Measurements from ENCODE around the gene ZC2HC1C.
"Not testable (repeated sequence)": the region's sequence is repeated elsewhere in the genome, so short reads cannot be mapped to it uniquely, and the experiment has no call there.

The ZC2HC1C gene

DNA sequence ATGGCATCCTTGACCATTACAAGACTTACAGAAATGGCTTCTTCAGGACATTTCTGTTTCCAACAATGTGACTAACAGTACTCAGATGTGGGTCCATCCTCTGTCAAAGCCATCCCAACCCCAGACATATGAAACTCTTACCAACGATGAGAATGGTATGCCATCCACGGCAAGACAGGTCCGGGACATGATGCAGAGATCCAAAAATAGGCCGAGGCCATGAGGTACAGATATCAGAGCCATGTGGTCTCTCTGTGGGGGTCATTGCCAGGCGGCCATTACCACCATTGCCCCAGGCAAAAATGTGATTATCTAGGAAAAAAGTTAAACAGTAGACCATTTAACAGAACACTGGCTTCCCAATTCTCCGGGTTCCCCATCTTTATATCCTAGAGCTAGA is 27.5 kb downstream of the ZC2HC1C start:
- no peak for DNase-seq

DNA sequence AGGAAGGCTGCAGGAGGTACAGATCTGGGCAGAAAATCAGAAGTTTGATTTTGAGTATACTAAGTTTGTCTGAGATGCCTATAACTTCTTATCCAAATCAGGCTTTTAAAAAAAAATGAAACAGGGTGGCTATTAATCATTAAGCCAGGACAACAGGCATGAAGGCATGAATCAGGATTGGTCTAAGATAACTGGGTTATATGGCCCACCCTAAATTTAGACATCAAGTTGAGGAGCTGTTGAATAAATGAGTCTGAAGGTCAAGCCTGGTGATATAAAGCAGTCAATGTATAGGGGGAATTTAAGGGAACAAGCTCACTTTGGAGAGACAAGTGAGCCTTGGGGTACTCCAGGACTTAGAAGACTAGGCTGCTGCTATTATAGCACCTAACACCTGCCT is 28.8 kb downstream of the ZC2HC1C start:
- no peak for DNase-seq

DNA sequence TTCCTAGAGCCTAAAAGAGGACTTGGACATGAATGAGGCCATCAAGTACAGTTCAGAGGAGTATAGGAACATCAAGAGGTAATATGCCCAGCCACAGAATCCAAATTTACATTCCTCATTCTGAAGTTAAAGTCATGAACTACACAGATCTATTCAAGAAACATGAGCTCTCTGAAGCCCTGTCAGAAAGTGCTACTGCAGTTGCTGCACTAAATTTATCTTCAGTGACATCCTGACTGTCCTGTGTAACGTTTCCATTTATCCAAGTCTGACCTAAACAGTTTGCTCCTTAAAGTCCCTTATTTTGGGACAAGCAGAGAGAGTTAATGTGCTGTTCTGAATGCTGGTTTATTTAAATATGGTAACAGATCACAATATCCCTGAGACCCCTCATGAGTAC is 29.2 kb downstream of the ZC2HC1C start:
- DNase-seq, result no peak

DNA sequence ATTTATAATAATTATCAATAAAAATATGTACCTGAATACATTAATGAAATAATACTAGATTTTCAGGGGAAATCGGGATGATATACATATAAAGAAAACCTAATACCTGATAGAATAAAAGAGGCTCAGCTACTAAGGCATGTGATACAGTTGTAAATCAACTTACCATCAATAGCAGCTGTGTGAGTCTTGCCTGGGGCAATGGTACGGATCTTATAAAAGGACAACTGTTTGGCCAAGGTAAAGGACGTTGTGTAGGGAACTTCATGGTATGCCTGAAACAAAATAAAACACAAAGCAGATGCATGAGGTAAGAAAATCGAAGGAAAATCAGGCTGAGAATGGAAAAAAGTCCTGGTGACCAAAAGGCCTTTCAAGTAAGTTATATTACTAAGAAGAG is 32.0 kb downstream of the ZC2HC1C start:
- DNase-seq, result no peak

DNA sequence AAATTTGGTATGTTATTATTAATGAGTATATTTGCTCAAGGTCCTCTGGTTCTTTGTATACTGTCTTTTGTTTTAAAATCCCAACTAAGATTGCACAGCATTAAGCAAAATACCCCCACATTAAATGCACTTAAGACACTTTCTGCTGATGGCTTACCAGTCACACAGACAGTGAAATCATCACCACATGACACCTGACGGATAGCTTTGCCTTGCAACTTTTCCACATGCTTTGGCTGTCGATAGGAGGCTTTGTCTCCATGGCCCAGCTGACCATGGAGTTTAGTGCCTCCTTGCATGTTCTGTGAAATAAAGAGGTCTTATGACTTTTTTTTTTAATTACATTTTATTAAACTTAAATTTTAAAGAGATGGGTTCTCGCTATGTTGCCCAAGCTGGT is 37.7 kb downstream of the ZC2HC1C start:
- DNase-seq, result no peak

DNA sequence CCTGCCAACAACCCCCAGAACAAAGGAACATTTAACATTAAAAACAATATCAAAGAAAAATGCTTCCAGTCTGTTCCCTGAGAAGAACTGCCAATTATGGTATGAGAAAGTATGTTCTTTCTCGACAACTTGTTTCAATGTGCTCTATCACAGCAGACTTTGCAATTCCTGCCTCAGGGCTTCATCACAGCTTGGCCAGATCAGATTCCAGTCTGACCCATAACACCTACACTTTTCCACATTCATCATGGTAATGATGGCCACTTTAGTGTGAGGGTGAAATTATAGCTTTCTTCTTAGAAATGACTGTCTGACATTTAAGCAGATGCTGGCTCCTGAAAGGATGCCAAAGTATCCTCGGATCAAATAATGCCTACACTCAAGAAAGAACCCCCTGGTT is 40.4 kb downstream of the ZC2HC1C start:
- DNase-seq, result no peak

DNA sequence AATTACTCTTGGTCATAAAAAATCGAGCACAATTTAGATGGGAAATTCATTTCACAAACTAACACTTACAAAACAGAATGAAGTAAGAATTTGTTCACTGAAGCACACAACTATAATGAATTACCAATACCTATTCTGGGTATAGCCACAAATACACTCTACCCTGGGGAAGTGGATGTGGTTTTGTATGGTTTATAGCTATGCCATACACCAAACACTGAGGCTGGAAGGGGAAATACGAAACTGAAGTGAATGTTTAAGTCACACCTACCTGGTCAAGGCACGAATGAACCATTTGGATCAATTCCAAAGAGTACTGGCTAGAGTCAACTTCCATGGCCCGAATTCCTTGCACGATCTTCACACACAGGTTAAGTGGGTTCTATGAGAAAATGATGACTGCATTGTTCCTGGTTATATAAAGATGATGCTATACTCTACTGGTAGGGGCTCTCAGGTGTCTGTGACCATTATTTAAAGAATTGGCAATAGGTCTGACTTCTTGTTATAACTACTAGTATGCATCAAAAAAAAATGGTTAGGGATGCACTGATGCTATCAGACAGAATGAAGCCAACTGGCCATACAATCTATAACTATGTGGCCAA is 44.6 kb downstream of the ZC2HC1C start:
- no peak for DNase-seq

DNA sequence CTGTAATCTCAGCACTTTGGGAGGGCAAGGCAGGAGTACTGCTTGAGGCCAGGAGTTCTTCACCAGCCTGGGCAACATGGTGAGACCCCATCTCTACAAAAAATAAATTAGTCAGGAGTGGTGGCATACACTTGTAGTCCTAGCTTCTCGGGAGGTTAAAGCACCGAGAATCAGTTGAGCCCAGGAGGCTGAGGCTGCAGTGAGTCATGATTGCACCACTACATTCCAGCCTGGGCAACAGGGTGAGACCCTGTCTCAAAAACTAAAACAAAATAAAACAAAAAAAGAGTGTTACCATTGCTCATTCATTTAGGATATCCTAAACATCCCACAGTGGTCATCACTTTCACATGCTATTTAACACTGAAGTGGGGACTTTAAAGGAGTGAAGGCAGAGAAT is 49.6 kb downstream of the ZC2HC1C start:
- no peak for DNase-seq

DNA sequence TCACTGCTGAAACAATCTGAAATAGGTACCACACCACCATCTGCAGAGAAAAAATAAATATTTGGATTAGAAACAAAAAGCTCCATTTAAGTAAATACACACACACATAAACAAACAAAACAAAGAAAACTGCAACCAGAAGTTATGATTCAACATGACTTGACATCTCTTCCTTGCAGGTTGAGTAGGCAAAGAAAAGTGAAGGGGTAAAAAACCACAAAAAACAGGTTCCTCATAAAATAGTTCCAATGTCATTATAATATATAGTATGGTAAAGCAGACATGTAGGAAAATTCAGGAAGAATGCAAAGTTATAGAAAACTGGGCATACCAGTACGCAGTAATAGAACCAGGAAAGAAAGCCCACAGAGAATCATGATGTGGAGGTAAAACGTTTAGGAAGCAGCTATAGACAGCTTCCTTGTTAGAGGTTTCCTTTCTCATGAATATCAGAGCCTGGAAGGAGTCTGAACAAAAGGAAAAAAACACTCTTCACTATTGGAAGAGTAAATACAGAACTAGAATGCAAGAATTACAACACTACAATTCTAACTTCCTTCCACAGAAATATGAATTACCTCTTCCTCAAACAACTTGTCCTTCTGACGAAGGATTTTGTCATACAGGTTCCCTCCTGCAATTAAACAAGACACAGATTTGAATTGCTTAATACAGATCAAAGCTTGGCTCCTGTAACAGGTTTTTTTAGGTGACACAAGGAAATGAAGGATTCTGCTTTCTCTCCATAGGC is 51.3 kb downstream of the ZC2HC1C start:
- no peak for DNase-seq

DNA sequence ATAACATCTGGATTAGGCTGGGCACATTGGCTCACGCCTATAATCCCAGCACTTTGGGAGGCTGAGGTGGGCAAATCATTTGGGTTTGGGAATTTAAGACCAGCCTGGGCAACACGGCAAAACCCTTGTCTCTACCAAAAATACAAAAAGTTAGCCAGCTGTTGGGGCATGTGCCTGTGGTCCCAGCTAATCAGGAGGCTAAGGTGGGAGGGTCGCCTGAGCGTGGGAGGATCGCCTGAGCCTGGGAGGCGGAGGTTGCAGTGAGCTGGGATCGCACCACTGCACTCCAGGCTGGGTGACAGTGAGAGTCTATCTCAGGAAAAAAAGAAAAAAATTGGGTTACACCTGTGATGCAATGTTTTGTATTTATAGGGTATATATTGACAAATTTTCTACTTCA is 52.1 kb downstream of the ZC2HC1C start:
- DNase-seq, result no peak

DNA sequence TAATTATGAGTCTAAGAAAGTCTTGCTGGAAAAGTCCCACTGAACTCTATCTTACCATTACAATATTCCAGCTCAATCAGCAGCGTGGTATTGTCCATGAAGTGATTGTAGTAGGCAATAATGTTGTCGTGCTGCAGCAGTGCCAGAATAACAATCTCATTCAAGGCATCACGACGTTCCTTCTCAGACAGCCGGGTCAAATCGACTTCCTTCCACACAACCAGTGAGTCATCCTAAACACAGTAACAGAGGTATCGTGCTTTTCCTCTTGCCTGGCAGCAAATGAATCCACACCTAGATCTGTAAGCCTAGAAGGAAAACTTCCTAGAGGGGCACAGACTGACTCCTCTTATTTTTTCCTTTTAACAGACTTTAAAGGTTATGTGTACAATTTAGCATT is 54.5 kb downstream of the ZC2HC1C start:
- no peak for DNase-seq

DNA sequence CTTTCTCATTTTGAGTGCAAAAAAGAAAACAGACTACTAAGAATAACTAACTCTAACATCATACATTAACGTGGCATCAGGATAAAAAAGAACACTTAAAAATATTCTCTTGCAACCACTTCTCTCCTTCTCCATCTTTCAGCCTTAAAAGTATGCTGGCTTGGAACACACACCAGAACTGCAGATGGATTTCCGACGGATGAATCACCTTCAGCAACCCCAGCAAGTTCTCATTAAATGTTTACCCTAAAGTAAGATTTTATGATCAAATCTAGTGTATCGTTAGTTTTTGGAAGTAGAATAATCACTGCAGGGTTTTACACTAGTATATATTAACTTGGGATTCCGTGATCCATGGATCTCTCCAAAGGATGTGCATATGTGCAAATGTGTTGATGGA is 56.2 kb downstream of the ZC2HC1C start:
- no peak for DNase-seq

DNA sequence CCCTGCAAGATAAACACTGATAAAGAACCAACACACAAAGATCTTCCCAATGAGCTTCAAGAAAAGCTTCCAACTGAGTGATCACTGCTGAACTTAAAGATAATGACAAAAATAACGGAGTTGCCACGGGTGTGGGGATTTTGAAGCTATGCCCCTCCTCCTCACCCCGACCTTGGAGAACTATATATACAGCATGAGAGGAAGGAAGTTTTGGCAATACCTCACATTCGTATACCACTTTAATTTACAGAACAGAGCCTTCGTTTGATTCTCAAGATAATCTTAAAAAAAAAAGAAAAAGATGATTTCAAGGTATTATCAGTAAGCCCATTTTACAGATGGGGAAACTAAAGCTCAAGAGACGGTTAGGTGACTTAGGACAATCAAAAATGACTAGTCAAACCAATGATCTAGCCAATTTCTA is 56.7 kb downstream of the ZC2HC1C start:
- no peak for DNase-seq

DNA sequence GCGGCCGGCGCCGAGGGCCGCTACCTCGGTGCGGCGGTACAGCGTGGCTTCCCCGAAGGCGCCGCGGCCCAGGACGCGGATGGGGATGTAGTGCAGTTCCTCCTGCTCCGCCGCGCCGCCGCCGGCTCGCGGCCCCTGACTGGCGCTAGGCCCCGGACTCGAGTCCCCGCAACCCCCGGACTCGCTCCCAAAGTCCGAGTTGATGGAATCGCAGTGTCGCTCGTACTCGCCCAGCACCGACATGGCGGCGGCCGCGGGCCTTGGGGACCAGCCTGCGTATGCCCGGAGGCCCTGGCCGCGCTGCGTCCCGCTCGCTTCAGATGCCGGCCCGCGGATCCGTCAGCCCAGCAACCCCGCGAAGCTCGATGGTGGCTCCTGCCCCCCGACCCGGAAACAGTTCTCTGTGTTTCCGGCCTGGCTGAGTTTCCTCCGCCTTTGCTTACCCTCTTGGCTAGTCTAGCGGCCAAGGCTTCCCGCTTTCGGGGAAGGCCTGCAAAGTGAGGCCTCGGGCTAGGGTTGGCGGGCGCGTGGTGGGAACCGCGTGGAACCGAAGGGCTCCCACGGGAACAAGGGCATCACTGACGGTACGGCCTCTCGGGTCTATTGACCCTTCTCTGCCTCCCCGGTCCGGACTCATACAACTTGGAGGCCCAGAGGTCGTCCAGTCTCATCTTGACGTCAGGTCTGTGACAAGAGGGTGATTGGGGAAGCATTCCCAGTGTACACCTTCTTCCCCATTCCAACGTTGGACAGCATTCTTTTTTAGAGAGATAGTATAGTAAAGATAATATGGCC is 57.4 kb downstream of the ZC2HC1C start, which contains the start of gene NEK9:
Gene NEK9, minus strand, starts transcription at position 370 of the 795 bp plus-strand sequence. Its CDS starts 127 bp downstream, at position 243.
- peak; percentile 72 for DNase-seq

DNA sequence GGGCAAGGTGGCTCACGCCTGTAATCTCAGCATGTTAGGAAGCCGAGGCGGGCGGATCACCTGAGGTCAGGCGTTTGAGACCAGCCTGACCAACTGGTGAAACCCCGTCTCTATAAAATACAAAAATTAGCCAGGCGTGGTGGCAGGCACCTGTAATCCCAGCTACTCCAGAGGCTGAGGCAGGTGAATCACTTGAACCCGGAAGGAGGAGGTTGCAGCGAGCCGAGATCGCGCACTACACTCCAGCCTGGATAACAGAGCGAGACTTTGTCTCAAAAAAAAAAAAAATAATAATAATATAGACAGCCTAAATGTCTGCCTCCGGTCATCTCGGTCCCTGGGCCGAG is 58.0 kb downstream of the ZC2HC1C start:
- not testable (repeated sequence) for DNase-seq

DNA sequence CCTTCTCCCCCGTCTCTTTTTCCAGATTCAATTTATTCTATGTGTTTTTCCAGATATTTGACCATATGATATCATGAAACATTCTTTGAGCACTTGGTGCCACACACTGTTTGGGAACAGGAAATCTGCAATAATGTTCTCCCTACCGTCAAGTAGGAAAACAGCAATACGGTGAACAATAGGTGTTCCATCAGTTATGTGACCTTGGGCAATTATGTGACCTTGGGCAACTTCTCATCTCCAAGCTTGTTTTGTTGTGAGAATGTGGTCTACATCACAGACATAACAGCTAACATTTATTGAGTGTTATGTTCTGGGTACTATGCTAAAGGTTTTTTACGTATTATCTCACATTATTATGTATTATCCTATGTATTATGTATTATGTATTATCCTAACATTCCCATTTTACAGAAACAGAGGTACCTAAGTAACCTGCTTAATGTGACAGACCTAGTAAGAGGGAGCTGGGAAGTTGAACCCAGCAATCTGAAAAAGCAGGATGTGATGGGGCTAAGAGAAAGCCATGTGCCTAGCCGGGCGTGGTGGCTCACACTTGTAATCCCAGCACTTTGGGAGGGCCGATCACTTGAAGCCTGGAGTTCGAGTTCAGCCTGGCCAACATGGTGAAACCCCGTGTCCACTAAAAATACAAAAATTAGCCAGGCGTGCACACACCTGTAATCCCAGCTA is 58.6 kb downstream of the ZC2HC1C start:
- DNase-seq, result no peak

DNA sequence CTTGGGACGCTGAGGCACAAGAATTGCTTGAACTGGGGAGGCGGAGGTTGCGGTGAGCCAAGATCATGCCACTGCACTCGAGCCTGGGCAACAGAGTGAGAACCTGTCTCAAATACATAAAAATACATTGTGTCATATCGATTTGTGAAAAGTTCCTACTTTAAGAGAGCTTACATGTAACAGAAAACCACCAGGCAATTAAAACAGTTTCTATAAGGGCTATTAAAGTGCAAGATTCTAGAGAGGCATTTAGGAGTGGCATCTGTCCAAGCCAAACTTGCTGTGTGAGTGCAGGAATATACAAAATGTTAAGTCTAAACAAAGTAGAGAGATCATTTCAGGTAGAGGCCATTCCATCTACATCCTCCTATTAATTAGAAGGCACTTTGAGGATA is 59.2 kb downstream of the ZC2HC1C start:
- DNase-seq, result no peak
